ENCODE data around the gene TUBA1A.

Gene TUBA1A

GRCh38 chr12:49200919-49201594 lies 12.2 kb upstream of the TUBA1A start:
- H3K4me3 ChIP-seq (ENCODE audit: low read depth, low read length) = no peak overlapping the region
- H3K9me3 ChIP-seq (ENCODE audit: control insufficient read depth, insufficient read depth, low read depth, low read length) = no peaks in the 10 kb centered on the region
- POLR2A ChIA-PET = interaction anchor here (1.1 to 4.3 kb wide), 3 partner anchors 11 to 70 kb away, joined by 3 to 25 read pairs (median 17); partner anchors contain the start of genes TUBA1A and TUBA1B
- H3K36me3 ChIP-seq (ENCODE audit: control insufficient read depth in 2 of 2, insufficient read depth in 1 of 2, low read length in 2 of 2) = no peaks in the 10 kb centered on the region
- CTCF ChIA-PET = interaction anchor here (0.7 to 1.6 kb wide), 3 partner anchors 34 to 113 kb away, joined by 3 to 5 read pairs (median 4); no protein-coding TSS in a partner anchor
- peaks cover 17% of the 10 kb centered on the region for H3K4me1 ChIP-seq (ENCODE audit: control insufficient read depth, insufficient read depth, low read length)
- H3K27ac ChIP-seq (ENCODE audit: extremely low read depth, low read depth, low read length) = no peak overlapping the region
- no peak for TF ChIP-seq ZFP41 (tag by site-specific recombination; IDR thresholded peaks at IDR 0.05; ENCODE audit: borderline replicate concordance)
- no peak for TF ChIP-seq PRDM2 (tag by site-specific recombination; IDR thresholded peaks at IDR 0.05; ENCODE audit: borderline replicate concordance)
- TF ChIP-seq ZFP69B (tag by site-specific recombination; IDR thresholded peaks at IDR 0.05) = no peak
- no peak for TF ChIP-seq ZNF157 (tag by site-specific recombination; IDR thresholded peaks at IDR 0.05)
- TF ChIP-seq PATZ1 (tag by site-specific recombination; IDR thresholded peaks at IDR 0.05) = 0 out of 2 replicates have a peak, but pooled peaks have one; percentile 55
- TF ChIP-seq ZNF10 (tag by site-specific recombination; IDR thresholded peaks at IDR 0.05) = peak; percentile 84
- TF ChIP-seq ZEB2 (tag by site-specific recombination; IDR thresholded peaks at IDR 0.05) = peak; percentile 79; the same call in 1 of the 2 replicates
- TF ChIP-seq ZNF558 (tag by site-specific recombination; IDR thresholded peaks at IDR 0.05) = peak; percentile 69; the same call in 1 of the 2 replicates
- 0 out of 2 replicates have a peak, but pooled peaks have one; percentile 21 for TF ChIP-seq ZNF24 (tag by site-specific recombination; IDR thresholded peaks at IDR 0.05)
- TF ChIP-seq PRDM6 (tag by site-specific recombination; IDR thresholded peaks at IDR 0.05) = peak; percentile 98
- TF ChIP-seq ZXDB (tag by site-specific recombination; IDR thresholded peaks at IDR 0.05) = peak; percentile 63; the same call in 1 of the 2 replicates
- peak; percentile 77 for TF ChIP-seq SP7 (tag by site-specific recombination; IDR thresholded peaks at IDR 0.05)
- no peak for TF ChIP-seq EGR2 (tag by site-specific recombination; IDR thresholded peaks at IDR 0.05; ENCODE audit: low read depth)
- TF ChIP-seq PRDM1 (tag by site-specific recombination; IDR thresholded peaks at IDR 0.05) = peak; percentile 97
- TF ChIP-seq ZNF366 (tag by site-specific recombination; conservative IDR thresholded peaks at IDR 0.05) = peak; percentile 96
- peak; percentile 53; the same call in 1 of the 2 replicates for TF ChIP-seq INSM2 (tag by site-specific recombination; IDR thresholded peaks at IDR 0.05)
- peak; percentile 65 for TF ChIP-seq ZNF639 (tag by site-specific recombination; IDR thresholded peaks at IDR 0.05)
- TF ChIP-seq ZNF623 (tag by site-specific recombination; IDR thresholded peaks at IDR 0.05) = peak; percentile 11; the same call in 1 of the 2 replicates
- TF ChIP-seq ZNF580 (tag by site-specific recombination; IDR thresholded peaks at IDR 0.05) = peak; percentile 80
- TF ChIP-seq FEZF1 (tag by site-specific recombination; IDR thresholded peaks at IDR 0.05) = 0 out of 2 replicates have a peak, but pooled peaks have one; percentile 49
- peak; percentile 99 for TF ChIP-seq MYNN (tag by site-specific recombination; IDR thresholded peaks at IDR 0.05; ENCODE audit: borderline replicate concordance)
